ENCODE results near the gene MYO5B.
"Not testable (repeated sequence)": the region's sequence is repeated elsewhere in the genome, so short reads cannot be mapped to it uniquely, and the experiment has no call there.

Gene MYO5B
- 0.07 to 0.48 reads per million in 2 donors for total RNA-seq

GRCh38 chr18:50194631-50195532 is at the start of gene MYO5B:
TSS of gene MYO5B (minus strand) at chr18:50195147. CDS start at chr18:50194793, 354 bp downstream.
- peak; percentile 26 for DNase-seq

- not testable (repeated sequence) for DNase-seq
Measured at GRCh38 chr18:50241768-50242167, 46.8 kb upstream of the MYO5B start.

- DNase-seq = no peak
Measured at GRCh38 chr18:50240080-50240563, 45.2 kb upstream of the MYO5B start.

- no peak for DNase-seq
Measured at GRCh38 chr18:50232419-50232818, 37.5 kb upstream of the MYO5B start.

GRCh38 chr18:50231621-50232020 is 36.7 kb upstream of the MYO5B start:
- DNase-seq = no peak

- not testable (repeated sequence) for DNase-seq
Measured at GRCh38 chr18:50220249-50220648, 25.3 kb upstream of the MYO5B start.

- DNase-seq = peak; percentile 16
Measured at GRCh38 chr18:50218432-50219197, 23.7 kb upstream of the MYO5B start.

- no peak for DNase-seq
Measured at GRCh38 chr18:50209311-50209710, 14.4 kb upstream of the MYO5B start.

GRCh38 chr18:50207722-50208121 is 12.8 kb upstream of the MYO5B start:
- no peak for DNase-seq

GRCh38 chr18:50203801-50204604 is 9.1 kb upstream of the MYO5B start:
- no peak for DNase-seq

GRCh38 chr18:50201476-50202018 is 6.6 kb upstream of the MYO5B start:
- no peak for DNase-seq

GRCh38 chr18:50199921-50200320 is 5.0 kb upstream of the MYO5B start:
- no peak for DNase-seq

GRCh38 chr18:50199346-50199855 is 4.5 kb upstream of the MYO5B start:
- DNase-seq = no peak

- DNase-seq = no peak
Measured at GRCh38 chr18:50196261-50196660, 1.3 kb upstream of the MYO5B start.

- no peak for DNase-seq
Measured at GRCh38 chr18:50195689-50196088, 742 bp upstream of the MYO5B start.

GRCh38 chr18:50193796-50194630 is 934 bp downstream of the MYO5B start:
- DNase-seq = no peak

- no peak for DNase-seq
Measured at GRCh38 chr18:50192995-50193795, 1.8 kb downstream of the MYO5B start.

- no peak for DNase-seq
Measured at GRCh38 chr18:50190926-50191325, 4.0 kb downstream of the MYO5B start.

GRCh38 chr18:50190236-50190635 is 4.7 kb downstream of the MYO5B start:
- no peak for DNase-seq

GRCh38 chr18:50189160-50189559 is 5.8 kb downstream of the MYO5B start:
- no peak for DNase-seq

All from T-helper 9 cell (primary cell).